HCT116 (cell line): ENCODE data around the gene PIH1D1. TPM values are rescaled to one million over a fixed set of nuclear protein-coding genes. Genes with fewer than 3 reads are reported as not detected.

Experiments
- ATAC-seq: fragments of 200-7000 bp; cut with Tn5 transposase; 2 replicates; pipeline ENCODE4 v1.9.1; 2020; ENCODE audit warnings: mild to moderate bottlenecking, moderate library complexity
- BruUV-seq: library from RNA; stranded (reverse); fragments of 400-500 nt; replicated peaks from 2 replicates; lab custom pipeline; 2021; lab: Mats Ljungman, UMichigan
- CTCF ChIA-PET: fragments of 300-600 bp; sonication (Branson Sonifier 250); formaldehyde crosslinking; loops from one replicate; lab custom pipeline; 2021; ENCODE audit warnings: antibody characterized with exemption; lab: Charles Lee
- POLR2A ChIA-PET: fragments of 300-600, 350-600 bp; sonication (Branson Sonifier 250); formaldehyde crosslinking; loops from one replicate; lab custom pipeline; 2021; ENCODE audit warnings: antibody characterized with exemption; lab: Charles Lee
- RAD21 ChIA-PET, 2 experiments: fragments of 300-600 bp; sonication (Branson Sonifier 250); formaldehyde crosslinking; loops; one replicate each; lab custom pipeline; 2023; ENCODE audit warnings: low total read pairs in 2 of 2; ENCODE audit not compliant: uncharacterized antibody in 2 of 2, unreplicated experiment in 2 of 2, low non-redundant PET in 1 of 2; lab: Charles Lee
- DNase-seq: peaks from one replicate; pipeline ENCODE4 v3.0.0-alpha.2; 2010; ENCODE audit warnings: low read depth, low spot score
- H2AFZ ChIP-seq: fragments of 200-600 bp; shearing (Covaris generic), sonication (generic); 2 replicates; pipeline ENCODE4 v1.6.1; 2017; ENCODE audit warnings: low read depth, mixed run types, mixed read lengths, antibody characterized with exemption, low read length; ENCODE audit not compliant: poor library complexity, severe bottlenecking
- H3K27ac ChIP-seq: 2 replicates; pipeline ENCODE4 v1.5.1; 2012; ENCODE audit warnings: low read depth, low read length
- H3K27me3 ChIP-seq: fragments of 200-600 bp; sonication (generic); 2 replicates; pipeline ENCODE4 v1.6.1; 2016; ENCODE audit warnings: mixed run types, low read length, mixed read lengths; ENCODE audit not compliant: insufficient read depth
- H3K36me3 ChIP-seq, 2 experiments: fragments of 200-500 bp in 1 of 2; fragments of 200-600 bp in 1 of 2; sonication (Bioruptor generic) in 1 of 2; sonication (generic) in 1 of 2; 2 replicates each; pipeline versions ENCODE4 v1.5.1 to v1.6.1; 2014 to 2016; ENCODE audit warnings: low read length in 2 of 2, inconsistent platforms in 1 of 2, mixed read lengths in 1 of 2, mixed run types in 1 of 2; ENCODE audit not compliant: insufficient read depth in 2 of 2, control insufficient read depth in 1 of 2
- H3K4me1 ChIP-seq, 2 experiments: fragments of 200-600 bp in 1 of 2; sonication (generic) in 1 of 2; 2 replicates each; pipeline versions ENCODE4 v1.5.1 to v1.6.1; 2012 to 2017; ENCODE audit warnings: low read length in 2 of 2, inconsistent platforms in 1 of 2, mild to moderate bottlenecking in 1 of 2, mixed read lengths in 1 of 2, mixed run types in 1 of 2, moderate library complexity in 1 of 2; ENCODE audit not compliant: insufficient read depth in 2 of 2, control insufficient read depth in 1 of 2
- H3K4me2 ChIP-seq: fragments of 200-600 bp; sonication (generic); 2 replicates; pipeline ENCODE4 v1.6.1; 2017; ENCODE audit warnings: mixed run types, low read length, mixed read lengths
- H3K4me3 ChIP-seq, 2 experiments: fragments of 200-600 bp in 1 of 2; sonication (generic) in 1 of 2; replicated peaks in 1 of 2; 2 replicates each; pipeline ENCODE4 v1.5.1; 2011 to 2016; ENCODE audit warnings: low read length in 2 of 2, control low read depth in 1 of 2, low read depth in 1 of 2, mild to moderate bottlenecking in 1 of 2, mixed read lengths in 1 of 2, mixed run types in 1 of 2
- H3K79me2 ChIP-seq: fragments of 200-600 bp; sonication (generic); 2 replicates; pipeline ENCODE4 v1.6.1; 2017; ENCODE audit warnings: mild to moderate bottlenecking, mixed run types, low read length, moderate library complexity, mixed read lengths; ENCODE audit not compliant: insufficient read depth
- H3K9ac ChIP-seq: fragments of 200-600 bp; sonication (generic); 2 replicates; pipeline ENCODE4 v1.6.1; 2016; ENCODE audit warnings: low read length, mixed read lengths
- H3K9me2 ChIP-seq: fragments of 200-600 bp; sonication (generic), shearing (Covaris generic); 2 replicates; pipeline ENCODE4 v1.6.1; 2017; ENCODE audit warnings: mixed run types, mild to moderate bottlenecking, moderate library complexity; ENCODE audit not compliant: insufficient read depth
- H3K9me3 ChIP-seq, 2 experiments: fragments of 200-500 bp in 1 of 2; fragments of 200-600 bp in 1 of 2; sonication (Bioruptor generic) in 1 of 2; sonication (generic) in 1 of 2; 2 replicates each; pipeline ENCODE4 v1.6.1; 2014 to 2017; ENCODE audit warnings: low read length in 2 of 2, mixed read lengths in 2 of 2, inconsistent platforms in 1 of 2, low read depth in 1 of 2, mild to moderate bottlenecking in 1 of 2, mixed run types in 1 of 2, moderate library complexity in 1 of 2; ENCODE audit not compliant: control insufficient read depth in 1 of 2, insufficient read depth in 1 of 2
- H4K20me1 ChIP-seq: fragments of 200-600 bp; sonication (generic), shearing (Covaris generic); 2 replicates; pipeline ENCODE4 v1.6.1; 2017; ENCODE audit warnings: mixed run types, mild to moderate bottlenecking, moderate library complexity; ENCODE audit not compliant: insufficient read depth
- CTCF ChIP-seq, 3 experiments: fragments of 200-600 bp in 1 of 3; sonication (generic) in 1 of 3; IDR thresholded peaks in 2 of 3; conservative IDR thresholded peaks in 1 of 3; 2 replicates each; pipeline ENCODE4 v1.5.1; 2012 to 2017; ENCODE audit warnings: low read depth in 2 of 3, low read length in 2 of 3, antibody characterized with exemption in 1 of 3, borderline replicate concordance in 1 of 3, control low read depth in 1 of 3, mild to moderate bottlenecking in 1 of 3, mixed read lengths in 1 of 3, mixed run types in 1 of 3, moderate library complexity in 1 of 3; ENCODE audit not compliant: insufficient read depth in 1 of 3
- POLR2A ChIP-seq: IDR thresholded peaks from 2 replicates; pipeline ENCODE4 v1.7.0; 2011; ENCODE audit warnings: borderline replicate concordance; ENCODE audit not compliant: insufficient read depth, insufficient read length; ENCODE audit errors: extremely low read depth
- TCF7L2 ChIP-seq: IDR thresholded peaks from 2 replicates; pipeline ENCODE4 v1.7.0; 2011; ENCODE audit warnings: borderline replicate concordance, inconsistent platforms; ENCODE audit not compliant: insufficient read depth, insufficient read length; ENCODE audit errors: extremely low read depth
- ZFX ChIP-seq: fragments of 450-650 bp; IDR thresholded peaks from 2 replicates; pipeline ENCODE4 v1.6.1; 2017
- intact Hi-C: fragments of 100-400 bp; cut with micrococcal nuclease; formaldehyde crosslinking; loops from 2 replicates; pipeline ENCODE4 v1.10.0; 2022
- total RNA-seq: library from RNA; stranded (reverse); gene quantifications from one replicate; pipeline ENCODE4 v1.2.1, GENCODE V29; 2021; ENCODE audit not compliant: unreplicated experiment

Gene PIH1D1
- total RNA-seq, 1 experiment from 2014 or later, result 152 TPM

- no peak for TF ChIP-seq CTCF (IDR thresholded peaks at IDR 0.05 in 2 of 3, conservative IDR thresholded peaks at IDR 0.05 in 1 of 3; ENCODE audit: borderline replicate concordance in 1 of 3, insufficient read depth in 1 of 3, low read depth in 2 of 3, low read length in 2 of 3)
Measured at GRCh38 chr19:49407079-49407478, 44.5 kb downstream of the PIH1D1 start (continued).

- peak overlapping the region; percentile 46; the same call in 1 of the 2 replicates for H3K27ac ChIP-seq
- peak overlapping the region; percentile 56 for H3K4me2 ChIP-seq
Measured at GRCh38 chr19:49403404-49404187, 48.0 kb downstream of the PIH1D1 start.

More at GRCh38 chr19:49403404-49404187, 48.0 kb downstream of the PIH1D1 start:
- TF ChIP-seq ZFX (no peak), CTCF (IDR thresholded peaks at IDR 0.05 in 2 of 3, conservative IDR thresholded peaks at IDR 0.05 in 1 of 3; ENCODE audit: borderline replicate concordance in 1 of 3, insufficient read depth in 1 of 3, low read depth in 2 of 3, low read length in 2 of 3) (no peak), TCF7L2 (no peak), POLR2A (no peak)
- TF ChIP-seq, all 23 proteins: peak for 0
- Histone ChIP-seq H3K79me2 (no peaks in the 10 kb centered on the region), H3K4me3 (no peak overlapping the region), H2AFZ (no peak overlapping the region), H3K4me1 (peaks cover 10 to 15% of the 10 kb centered on the region in 2 experiments; a peak in 3 of 4 replicates), H3K36me3 (no peaks in the 10 kb centered on the region), H3K9me2 (no peaks in the 10 kb centered on the region), H4K20me1 (no peaks in the 10 kb centered on the region), H3K27me3 (no peaks in the 10 kb centered on the region), H3K9ac (no peak overlapping the region), H3K9me3 (no peaks in the 10 kb centered on the region)
- CTCF ChIA-PET, result interaction anchor here (0.7 to 1.3 kb wide), 4 partner anchors 12 to 167 kb away, joined by 3 to 7 read pairs (median 3); no protein-coding TSS in a partner anchor
- intact Hi-C loops, result no loop called here
- POLR2A ChIA-PET, result interaction anchor here (1.1 to 2.1 kb wide), 3 partner anchors 12 to 48 kb away, joined by 3 to 8 read pairs (median 4); partner anchors contain the start of gene PIH1D1
- RAD21 ChIA-PET, result no interaction called here
- DNase-seq (no peak), ATAC-seq (peak; percentile 83)
- BruUV-seq, result no TSS peak
